ENCODE results near the gene DGKH.

Gene DGKH

DNA sequence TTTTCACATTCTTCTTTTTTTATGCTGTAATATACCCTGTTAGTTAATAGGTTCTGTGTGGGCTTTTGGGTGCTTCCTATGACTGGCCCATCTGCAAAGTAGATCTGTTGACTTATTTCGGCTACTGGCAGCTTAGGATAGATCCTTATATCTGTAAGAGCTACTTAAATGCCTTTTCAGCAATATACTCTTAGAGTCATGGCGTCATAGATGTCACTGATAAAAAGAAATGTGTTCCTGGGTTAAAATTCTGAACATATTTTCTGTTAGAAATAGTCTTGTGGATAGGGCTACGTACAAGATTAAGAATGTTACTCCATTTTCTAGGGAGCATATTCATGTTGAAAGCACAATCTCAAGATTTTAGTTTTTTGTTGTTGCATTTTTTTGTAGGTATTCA, 228.2 kb downstream of the DGKH start:
- DNase-seq = no peak
- intact Hi-C loops (cut with DNase I) = no loop called here

DNA sequence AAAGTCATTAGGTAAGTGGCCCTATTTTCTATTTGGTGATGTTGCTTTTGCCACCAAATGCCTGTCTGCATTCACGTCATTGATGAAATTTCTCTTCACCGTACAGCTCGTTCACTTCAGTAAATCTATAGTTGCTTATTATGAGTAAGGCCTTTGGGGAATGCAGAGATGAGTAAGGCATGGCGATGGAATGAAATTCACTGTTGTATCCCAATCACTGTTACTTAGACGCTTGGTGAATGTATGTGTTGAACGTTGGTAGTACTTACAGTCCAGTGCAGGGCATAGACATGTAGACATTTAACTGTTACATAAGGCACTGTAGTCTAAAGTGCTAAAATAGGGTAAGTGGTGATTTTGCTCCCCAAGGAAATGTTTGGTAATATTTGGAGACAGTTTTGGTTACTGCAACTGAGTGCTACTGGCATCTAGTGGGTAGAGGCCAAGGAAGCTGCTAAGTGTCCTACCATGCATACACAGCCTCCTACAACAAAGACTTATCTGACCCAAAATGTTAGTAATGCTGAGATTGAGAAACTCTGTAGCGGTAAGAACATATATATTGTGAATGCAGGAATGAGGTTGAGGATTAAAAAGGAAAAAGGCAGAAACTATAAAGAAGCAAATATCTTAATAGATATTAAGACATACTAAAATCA, 229.3 kb downstream of the DGKH start:
- intact Hi-C loops (cut with DNase I) = no loop called here
- DNase-seq = no peak

DNA sequence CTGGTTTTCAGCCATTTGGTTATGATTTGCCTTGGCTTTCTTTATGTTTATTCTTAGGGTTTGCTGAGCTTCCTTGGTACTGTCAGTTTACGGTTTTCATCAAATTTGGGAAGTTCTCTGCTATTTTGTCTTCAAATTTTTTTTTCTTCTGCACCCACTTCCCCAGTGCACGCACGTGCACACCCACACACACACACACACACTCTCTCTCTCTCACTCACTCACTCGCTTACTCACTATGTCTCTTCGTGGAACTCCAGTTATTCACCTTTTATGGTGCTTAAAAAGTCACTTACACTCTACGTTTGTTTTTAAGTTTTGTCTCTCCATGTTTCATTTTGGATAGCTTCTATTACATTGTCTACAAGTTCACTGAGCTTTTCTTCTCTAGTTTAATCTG, 230.6 kb downstream of the DGKH start:
- DNase-seq = peak in 11 of 42 donors; percentile 5 to 45 (median 18)

DNA sequence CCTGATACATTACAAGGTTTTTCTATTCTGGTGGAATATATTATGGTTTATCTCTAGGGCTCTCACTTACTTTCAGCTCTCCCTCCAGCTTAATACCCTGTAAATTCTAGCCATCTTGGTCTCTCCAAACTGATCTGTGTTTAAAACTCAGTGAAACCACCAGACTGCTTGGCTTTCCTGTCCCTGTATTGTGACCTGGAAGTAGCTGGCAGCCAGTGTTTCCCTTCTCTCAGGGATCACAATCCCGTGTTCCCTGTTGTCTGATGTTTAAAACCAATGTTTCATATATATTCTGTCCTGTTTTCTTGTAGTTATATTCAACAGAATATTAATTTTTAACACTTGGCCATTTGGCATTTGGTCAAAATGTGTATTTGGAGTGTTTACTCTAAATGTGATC, 231.5 kb downstream of the DGKH start:
- intact Hi-C loops (cut with DNase I) = no loop called here
- no peak for DNase-seq

More for the DNA sequence above, 230.6 kb downstream of the DGKH start:
- intact Hi-C loops (cut with DNase I) = no loop called here

DNA sequence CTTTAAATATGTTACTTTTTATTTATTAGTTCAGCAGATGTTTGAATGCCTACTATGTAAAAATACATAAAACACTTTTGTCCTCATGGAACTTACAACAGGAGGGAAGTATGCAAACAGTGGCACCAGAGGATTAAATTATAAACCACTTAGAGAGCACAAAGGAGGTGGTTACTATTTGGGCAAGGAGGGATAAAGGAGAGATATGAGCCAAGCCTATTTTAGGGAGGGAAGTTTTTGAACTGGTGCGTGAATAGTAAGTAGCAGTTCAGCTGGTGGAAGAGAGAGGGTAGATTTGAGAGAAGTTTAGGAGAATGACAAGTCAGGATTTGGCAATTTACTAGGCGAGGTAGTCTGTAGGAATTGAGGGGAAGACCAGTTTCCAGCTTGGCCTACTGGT, 232.1 kb downstream of the DGKH start:
- intact Hi-C loops (cut with DNase I) = no loop called here
- DNase-seq = no peak

DNA sequence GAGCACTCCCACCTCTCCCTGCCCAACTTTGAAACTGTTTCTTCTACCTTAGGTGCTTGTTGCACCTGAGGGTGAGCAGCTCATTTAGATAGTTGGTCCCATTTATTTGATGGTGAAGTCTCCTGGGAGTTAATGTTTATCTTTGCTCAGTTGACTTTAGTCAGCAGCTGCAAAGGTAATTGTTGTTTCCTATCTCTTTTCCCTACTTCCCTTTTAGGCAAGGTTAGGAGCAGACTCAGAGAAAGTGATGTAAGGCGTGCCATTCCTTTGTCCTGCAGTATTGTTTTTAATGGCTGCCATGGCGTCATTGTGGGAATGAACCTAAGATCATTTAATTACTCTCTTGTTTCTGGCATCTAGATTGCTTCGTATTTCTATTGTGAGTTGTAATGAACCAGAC, 235.1 kb downstream of the DGKH start:
- intact Hi-C loops (cut with DNase I) = no loop called here

DNA sequence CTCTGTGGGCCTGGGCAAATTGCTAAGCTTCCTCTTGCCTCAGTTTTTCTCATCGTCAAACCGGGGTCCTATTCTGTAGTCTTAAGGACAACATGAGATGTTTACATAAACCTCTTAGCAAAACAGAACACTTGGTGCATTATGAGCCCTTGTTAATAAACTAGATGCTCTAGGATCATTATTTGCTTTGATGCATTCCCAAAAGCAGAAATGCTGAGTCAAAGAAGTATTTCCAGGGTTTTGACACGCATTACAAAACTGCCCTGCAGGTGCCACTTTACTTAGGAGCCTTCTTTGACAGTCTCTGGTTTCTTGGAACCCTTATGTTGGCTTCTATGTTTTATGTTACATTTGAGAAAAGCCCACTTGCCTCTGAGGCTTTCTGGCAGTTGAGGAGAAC, 235.6 kb downstream of the DGKH start:
- no peak for DNase-seq
- intact Hi-C loops (cut with DNase I) = no loop called here

More for the DNA sequence above, 235.1 kb downstream of the DGKH start:
- DNase-seq = no peak
